ENCODE data around the gene UBXN6. TPM values are rescaled to one million over a fixed set of nuclear protein-coding genes. Genes with fewer than 3 reads are reported as not detected.

The UBXN6 gene
- total and polyA plus RNA-seq, 12 donors: 90.6 to 131 (median 106) TPM

DNA sequence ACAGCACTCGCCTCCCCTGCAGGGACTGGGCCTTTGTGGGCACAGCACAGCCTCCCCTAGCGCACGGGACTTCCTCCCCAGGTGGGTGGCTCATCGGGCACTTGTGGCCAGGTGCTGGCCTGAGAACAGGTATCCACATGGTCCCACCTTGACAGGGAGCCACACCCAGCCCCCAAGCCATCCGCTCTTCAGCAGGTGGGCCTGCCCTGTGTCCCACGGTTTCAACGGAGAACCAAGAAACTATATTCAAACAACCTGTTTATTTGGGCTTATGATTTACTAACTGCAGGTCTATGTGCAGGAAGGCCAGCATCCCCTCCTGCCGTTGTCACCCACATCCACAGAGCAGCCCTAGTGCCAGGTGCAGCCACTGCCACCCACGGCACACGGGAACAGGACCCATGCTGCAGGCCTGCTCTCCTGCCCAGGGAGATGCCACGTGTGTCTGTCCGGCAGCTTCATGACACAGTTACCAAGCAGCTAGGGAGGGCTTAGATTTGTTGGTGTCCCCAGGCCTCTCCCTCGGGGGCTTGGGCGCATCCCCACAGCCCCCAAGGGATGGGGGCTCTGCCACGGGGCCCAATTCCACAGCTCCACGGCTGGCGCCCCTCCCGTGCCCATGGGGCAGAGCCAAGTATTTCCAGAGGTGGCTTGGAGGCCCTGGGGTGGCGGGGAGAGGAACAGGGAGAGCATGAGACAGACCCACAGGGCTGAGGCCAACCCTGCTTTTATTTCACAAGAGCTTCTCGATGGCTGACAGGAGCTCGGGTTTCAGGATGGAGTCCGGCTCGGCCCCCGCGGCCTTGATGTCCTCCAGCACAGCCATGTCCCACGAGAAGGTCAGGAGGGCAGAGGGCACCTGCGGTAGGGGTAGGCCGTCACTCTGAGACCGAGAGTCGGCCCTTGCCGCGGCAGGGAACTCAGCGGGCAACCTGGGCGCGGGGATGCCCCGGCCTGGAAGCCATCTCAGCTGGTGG lies 12.5 kb downstream of the UBXN6 start:
- ATAC-seq (no peak), DNase-seq (no peak)
- peaks cover 0 to 14% (median 6%) of the 10 kb centered on the region in 9 donors for H3K4me1 ChIP-seq
- H3K27ac ChIP-seq: no peak overlapping the region
- TF ChIP-seq, protein P1, sequence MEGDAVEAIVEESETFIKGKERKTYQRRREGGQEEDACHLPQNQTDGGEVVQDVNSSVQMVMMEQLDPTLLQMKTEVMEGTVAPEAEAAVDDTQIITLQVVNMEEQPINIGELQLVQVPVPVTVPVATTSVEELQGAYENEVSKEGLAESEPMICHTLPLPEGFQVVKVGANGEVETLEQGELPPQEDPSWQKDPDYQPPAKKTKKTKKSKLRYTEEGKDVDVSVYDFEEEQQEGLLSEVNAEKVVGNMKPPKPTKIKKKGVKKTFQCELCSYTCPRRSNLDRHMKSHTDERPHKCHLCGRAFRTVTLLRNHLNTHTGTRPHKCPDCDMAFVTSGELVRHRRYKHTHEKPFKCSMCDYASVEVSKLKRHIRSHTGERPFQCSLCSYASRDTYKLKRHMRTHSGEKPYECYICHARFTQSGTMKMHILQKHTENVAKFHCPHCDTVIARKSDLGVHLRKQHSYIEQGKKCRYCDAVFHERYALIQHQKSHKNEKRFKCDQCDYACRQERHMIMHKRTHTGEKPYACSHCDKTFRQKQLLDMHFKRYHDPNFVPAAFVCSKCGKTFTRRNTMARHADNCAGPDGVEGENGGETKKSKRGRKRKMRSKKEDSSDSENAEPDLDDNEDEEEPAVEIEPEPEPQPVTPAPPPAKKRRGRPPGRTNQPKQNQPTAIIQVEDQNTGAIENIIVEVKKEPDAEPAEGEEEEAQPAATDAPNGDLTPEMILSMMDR (IDR thresholded peaks at IDR 0.05): no peak
- H3K27me3 ChIP-seq: no peaks in the 10 kb centered on the region
- intact Hi-C loops (cut with DNase I): no loop called here
- no peaks in the 10 kb centered on the region for H3K9me3 ChIP-seq
- 80% methylated on average over 36 of the region's 36 CpGs for WGBS, 2 donors
- H3K36me3 ChIP-seq: peaks cover 0 to 66% (median 50%) of the 10 kb centered on the region in 9 donors
- no peak overlapping the region for H3K4me3 ChIP-seq

DNA sequence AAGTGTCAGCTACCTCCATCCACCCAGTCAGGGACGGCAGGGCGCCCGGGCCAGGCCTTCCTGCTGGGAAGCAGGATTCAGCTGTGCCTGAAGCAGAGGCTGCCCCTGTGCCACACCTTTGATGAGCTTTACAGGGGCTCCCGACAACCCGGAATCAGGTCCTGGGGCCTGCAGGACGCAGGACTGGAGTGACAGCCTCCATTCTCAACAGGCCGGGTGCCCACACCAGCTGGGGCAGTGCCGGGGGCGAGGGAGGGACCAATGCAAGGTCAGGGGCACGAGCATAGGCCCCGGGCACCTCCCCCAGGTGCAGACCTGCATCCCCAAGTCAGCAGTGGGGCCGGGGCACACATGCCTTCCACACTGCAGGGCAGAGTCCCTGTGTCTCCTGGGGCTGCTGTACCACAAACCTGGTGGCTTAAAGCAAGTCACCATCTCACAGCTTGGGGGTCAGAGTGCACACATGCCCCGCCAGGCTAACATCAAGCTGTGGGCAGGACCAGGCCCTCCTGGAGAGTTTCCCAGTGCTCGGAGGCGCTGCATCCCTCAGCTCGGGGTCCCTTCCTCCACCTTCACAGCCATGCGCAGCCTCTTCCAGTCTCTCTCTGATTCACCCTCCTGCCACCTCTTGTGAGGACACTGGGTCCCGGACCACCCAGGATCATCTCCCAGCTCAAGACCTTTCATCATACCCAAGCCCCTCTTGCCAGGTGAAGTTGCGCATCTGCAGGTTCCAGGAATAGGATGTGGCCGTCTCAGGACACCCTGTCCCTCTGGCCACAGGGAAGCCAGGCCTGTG lies 13.4 kb downstream of the UBXN6 start:
- Histone ChIP-seq H3K27me3 (no peaks in the 10 kb centered on the region), H3K4me1 (peaks cover 0 to 11% (median 6%) of the 10 kb centered on the region in 9 donors), H3K4me3 (no peak overlapping the region), H3K9me3 (no peaks in the 10 kb centered on the region), H3K36me3 (peaks cover 0 to 63% (median 44%) of the 10 kb centered on the region in 9 donors), H3K27ac (no peak overlapping the region)
- ATAC-seq: no peak
- WGBS, 2 donors: 82 to 85% methylated on average over 20 of the region's 20 CpGs
- intact Hi-C loops (cut with DNase I): no loop called here
- no peak for DNase-seq
- TF ChIP-seq, protein P1 (IDR thresholded peaks at IDR 0.05): no peak

DNA sequence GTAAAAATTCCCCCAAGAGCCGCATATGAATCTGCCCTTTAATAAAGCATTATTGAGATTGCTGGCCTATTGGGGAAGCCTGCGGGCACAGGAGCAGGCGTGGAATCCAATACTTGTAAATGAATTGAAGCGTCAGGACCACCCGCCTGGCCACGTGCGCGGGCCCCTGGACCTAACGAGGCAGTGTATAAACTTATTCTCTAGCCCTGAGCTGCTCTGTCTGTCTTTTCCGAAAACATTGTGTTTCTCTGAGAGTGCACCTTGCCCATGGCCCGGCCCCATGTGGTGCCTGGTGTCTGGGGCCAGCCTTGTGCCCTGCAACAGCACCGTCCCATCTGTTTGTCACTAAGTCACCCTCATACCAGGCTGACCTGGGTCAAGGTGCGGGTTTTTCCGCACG lies 14.4 kb downstream of the UBXN6 start:
- peaks cover 0 to 1% (median 0%) of the 10 kb centered on the region in 9 donors for H3K4me1 ChIP-seq
- H3K27me3 ChIP-seq: no peaks in the 10 kb centered on the region
- ATAC-seq (no peak), DNase-seq (no peak)
- H3K4me3 ChIP-seq: no peak overlapping the region
- intact Hi-C loops (cut with DNase I): no loop called here
- no peaks in the 10 kb centered on the region for H3K9me3 ChIP-seq
- 93 to 94% methylated on average over 15 of the region's 15 CpGs for WGBS, 2 donors
- H3K27ac ChIP-seq: no peak overlapping the region
- H3K36me3 ChIP-seq: peaks cover 0 to 57% (median 37%) of the 10 kb centered on the region in 9 donors
- TF ChIP-seq, protein P1 (IDR thresholded peaks at IDR 0.05): no peak

DNA sequence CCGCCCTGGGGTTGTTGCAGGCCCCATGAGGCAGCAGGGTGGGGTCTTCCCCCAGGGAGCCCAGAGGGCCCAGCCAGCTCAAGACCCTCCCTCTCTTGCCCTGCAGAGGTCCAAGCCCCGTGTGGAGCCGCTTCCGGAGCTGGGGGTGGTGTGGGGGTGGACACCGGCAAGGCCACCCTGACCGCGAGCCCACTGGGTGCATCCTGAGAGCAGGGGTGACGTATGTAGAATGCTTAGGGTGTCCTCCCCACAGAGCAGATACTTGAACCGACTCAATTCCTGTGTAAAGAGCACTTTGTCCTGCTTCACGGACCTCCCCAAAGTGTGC lies 14.8 kb downstream of the UBXN6 start:
- Histone ChIP-seq H3K9me3 (no peaks in the 10 kb centered on the region), H3K36me3 (peaks cover 0 to 53% (median 33%) of the 10 kb centered on the region in 9 donors), H3K4me3 (no peak overlapping the region), H3K27ac (no peak overlapping the region), H3K27me3 (no peaks in the 10 kb centered on the region), H3K4me1 (no peaks in the 10 kb centered on the region)
- ATAC-seq (no peak), DNase-seq (no peak)
- intact Hi-C loops (cut with DNase I): no loop called here
- TF ChIP-seq, protein P1 (IDR thresholded peaks at IDR 0.05): no peak
- WGBS, 2 donors: 83 to 85% methylated on average over 10 of the region's 10 CpGs

Measured in heart right ventricle (tissue), 16 donors.